T-helper 1 cell (primary cell): ENCODE data around the gene PCDHA2.
"Not testable (repeated sequence)": the region's sequence is repeated elsewhere in the genome, so short reads cannot be mapped to it uniquely, and the experiment has no call there.

Experiments used
- DNase-seq, 5 donors: peaks; one replicate each; pipeline ENCODE4 v3.0.0-alpha.2; 2012 to 2020
- total RNA-seq, 4 donors: gene quantifications; one replicate each; lab custom pipeline; 2026; lab: John Stamatoyannopoulos, UW

PCDHA2 gene
- 0 reads per million in 4 donors for total RNA-seq

- DNase-seq, result no peak
Observed at GRCh38 chr5:140794595-140795258, at the start of gene PCDHA2. Gene PCDHA2, plus strand, starts transcription at chr5:140794852.

DNA sequence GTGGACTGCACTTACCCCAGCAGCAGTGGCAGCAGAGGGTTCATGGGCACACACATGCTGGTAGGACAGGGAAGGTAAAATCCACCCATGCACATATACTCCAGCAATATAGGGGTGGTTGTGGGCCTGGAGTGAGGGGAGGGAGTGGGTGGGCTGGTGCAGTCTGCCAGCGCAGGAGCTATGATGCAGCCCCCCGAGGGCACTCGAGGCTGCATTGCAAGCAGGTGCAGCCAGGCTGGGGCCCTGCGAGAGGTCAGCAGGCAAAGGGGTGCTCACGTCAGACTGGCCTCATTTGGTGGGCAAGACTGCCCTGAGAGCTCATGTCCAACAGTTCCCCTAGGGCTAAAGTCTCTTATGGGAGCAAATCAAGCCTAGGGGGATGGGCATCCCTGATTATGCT lies 41.1 kb upstream of the PCDHA2 start:
- no peak for DNase-seq

- no peak for DNase-seq
Observed at GRCh38 chr5:140764177-140764973, 30.3 kb upstream of the PCDHA2 start.

- DNase-seq, result no peak
Observed at GRCh38 chr5:140767444-140767843, 27.2 kb upstream of the PCDHA2 start.

GRCh38 chr5:140780512-140780911 lies 14.1 kb upstream of the PCDHA2 start:
- no peak for DNase-seq

GRCh38 chr5:140785905-140786686 lies 8.6 kb upstream of the PCDHA2 start, which contains the start of gene PCDHA1:
Gene PCDHA1, plus strand, starts transcription at chr5:140786140.
- DNase-seq, result no peak

DNA sequence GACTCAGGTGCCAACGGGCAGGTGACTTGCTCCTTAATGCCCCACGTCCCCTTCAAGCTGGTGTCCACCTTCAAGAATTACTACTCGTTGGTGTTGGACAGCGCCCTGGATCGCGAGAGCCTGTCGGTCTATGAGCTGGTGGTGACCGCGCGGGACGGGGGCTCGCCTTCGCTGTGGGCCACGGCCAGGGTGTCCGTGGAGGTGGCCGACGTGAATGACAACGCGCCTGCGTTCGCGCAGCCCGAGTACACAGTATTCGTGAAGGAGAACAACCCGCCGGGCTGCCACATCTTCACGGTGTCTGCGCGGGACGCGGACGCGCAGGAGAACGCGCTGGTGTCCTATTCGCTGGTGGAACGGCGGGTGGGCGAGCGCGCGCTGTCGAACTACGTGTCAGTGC lies 7.2 kb upstream of the PCDHA2 start:
- not testable (repeated sequence) for DNase-seq

- not testable (repeated sequence) for DNase-seq
Observed at GRCh38 chr5:140787849-140788504, 6.7 kb upstream of the PCDHA2 start.

DNA sequence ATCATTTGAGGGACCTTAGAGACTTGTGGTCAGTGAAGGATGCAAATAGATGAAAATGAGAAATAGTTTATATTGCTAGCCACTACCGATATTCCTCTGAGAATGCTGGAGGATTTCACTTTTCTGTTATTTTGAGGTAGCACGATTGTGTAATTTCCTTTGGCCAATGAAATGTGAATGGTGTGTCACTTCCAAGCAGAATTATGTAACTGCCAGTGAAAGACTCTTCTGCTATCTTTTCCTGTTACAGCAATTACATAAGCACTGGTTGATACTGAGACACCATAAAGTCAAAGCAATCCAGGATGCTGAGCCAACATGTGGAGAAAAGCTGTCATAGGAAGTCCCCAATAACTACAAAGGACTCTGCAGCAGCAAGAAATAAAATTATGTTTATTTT lies 3.6 kb upstream of the PCDHA2 start:
- no peak for DNase-seq

DNA sequence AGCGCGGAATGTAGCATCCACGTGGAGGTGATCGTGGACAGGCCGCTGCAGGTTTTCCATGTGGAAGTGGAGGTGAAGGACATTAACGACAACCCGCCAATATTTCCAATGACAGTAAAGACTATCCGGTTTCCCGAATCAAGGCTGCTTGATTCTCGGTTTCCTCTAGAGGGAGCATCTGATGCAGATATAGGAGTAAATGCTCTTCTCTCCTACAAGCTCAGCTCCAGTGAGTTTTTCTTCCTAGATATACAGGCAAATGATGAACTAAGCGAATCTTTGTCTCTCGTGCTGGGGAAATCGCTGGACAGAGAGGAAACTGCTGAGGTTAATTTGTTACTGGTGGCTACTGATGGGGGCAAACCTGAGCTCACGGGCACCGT lies 598 bp downstream of the PCDHA2 start:
- no peak for DNase-seq

DNA sequence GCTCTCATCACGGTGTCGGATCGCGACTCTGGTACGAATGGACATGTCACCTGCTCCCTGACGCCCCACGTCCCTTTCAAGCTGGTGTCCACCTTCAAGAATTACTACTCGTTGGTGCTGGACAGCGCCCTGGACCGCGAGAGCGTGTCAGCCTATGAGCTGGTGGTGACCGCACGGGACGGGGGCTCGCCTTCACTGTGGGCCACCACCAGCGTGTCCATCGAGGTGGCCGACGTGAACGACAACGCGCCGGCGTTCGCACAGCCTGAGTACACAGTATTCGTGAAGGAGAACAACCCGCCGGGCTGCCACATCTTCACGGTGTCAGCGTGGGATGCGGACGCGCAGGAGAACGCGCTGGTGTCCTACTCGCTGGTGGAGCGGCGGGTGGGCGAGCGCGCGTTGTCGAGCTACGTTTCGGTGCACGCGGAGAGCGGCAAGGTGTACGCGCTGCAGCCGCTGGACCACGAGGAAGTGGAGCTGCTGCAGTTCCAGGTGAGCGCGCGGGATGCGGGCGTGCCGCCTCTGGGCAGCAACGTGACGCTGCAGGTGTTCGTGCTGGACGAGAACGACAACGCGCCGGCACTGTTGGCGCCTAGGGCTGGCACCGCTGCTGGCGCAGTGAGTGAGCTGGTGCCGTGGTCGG lies 1.5 kb downstream of the PCDHA2 start:
- not testable (repeated sequence) for DNase-seq

DNA sequence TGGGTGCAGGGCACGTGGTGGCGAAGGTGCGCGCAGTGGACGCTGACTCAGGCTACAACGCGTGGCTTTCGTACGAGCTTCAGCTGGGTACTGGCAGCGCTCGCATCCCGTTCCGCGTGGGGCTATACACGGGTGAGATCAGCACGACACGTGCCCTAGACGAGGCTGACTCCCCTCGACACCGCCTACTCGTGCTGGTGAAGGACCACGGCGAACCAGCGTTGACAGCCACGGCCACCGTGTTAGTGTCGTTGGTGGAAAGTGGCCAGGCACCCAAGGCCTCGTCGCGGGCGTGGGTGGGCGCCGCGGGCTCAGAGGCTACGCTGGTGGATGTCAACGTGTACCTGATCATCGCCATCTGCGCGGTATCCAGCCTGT lies 2.1 kb downstream of the PCDHA2 start:
- DNase-seq, result no peak

DNA sequence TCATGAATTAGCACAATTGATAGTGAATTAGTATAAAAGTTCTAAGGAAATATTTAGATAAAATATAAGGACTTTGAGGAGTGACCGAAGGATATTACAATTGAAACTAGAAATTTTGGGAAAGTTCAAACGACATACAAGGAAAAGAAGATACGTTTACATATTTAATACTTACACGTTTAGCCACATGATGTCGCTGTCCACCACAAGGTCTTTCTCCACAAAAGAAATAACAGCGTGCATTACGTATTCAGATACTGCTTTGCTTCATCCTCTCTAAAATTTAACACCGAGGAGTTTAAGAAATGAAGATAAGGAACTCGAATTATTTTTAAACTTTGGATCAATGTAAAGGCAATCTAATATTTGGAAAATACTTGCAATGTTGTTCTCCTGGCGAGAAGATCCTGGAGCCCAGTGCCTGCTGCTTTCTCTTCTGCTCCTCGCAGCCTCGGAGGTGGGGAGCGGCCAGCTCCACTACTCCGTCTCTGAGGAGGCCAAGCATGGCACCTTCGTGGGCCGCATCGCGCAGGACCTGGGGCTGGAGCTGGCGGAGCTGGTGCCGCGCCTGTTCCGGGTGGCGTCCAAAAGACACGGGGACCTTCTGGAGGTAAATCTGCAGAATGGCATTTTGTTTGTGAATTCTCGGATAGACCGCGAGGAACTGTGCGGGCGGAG lies 6.3 kb downstream of the PCDHA2 start, which contains the start of gene PCDHA3:
TSS of gene PCDHA3 (plus strand) at position 242 of the 678 bp plus-strand sequence.
- DNase-seq, result no peak

GRCh38 chr5:140801494-140801841 lies 6.8 kb downstream of the PCDHA2 start:
- no peak for DNase-seq

GRCh38 chr5:140802381-140802780 lies 7.7 kb downstream of the PCDHA2 start:
- not testable (repeated sequence) for DNase-seq

GRCh38 chr5:140802781-140803271 lies 8.2 kb downstream of the PCDHA2 start:
- DNase-seq, result no peak

DNA sequence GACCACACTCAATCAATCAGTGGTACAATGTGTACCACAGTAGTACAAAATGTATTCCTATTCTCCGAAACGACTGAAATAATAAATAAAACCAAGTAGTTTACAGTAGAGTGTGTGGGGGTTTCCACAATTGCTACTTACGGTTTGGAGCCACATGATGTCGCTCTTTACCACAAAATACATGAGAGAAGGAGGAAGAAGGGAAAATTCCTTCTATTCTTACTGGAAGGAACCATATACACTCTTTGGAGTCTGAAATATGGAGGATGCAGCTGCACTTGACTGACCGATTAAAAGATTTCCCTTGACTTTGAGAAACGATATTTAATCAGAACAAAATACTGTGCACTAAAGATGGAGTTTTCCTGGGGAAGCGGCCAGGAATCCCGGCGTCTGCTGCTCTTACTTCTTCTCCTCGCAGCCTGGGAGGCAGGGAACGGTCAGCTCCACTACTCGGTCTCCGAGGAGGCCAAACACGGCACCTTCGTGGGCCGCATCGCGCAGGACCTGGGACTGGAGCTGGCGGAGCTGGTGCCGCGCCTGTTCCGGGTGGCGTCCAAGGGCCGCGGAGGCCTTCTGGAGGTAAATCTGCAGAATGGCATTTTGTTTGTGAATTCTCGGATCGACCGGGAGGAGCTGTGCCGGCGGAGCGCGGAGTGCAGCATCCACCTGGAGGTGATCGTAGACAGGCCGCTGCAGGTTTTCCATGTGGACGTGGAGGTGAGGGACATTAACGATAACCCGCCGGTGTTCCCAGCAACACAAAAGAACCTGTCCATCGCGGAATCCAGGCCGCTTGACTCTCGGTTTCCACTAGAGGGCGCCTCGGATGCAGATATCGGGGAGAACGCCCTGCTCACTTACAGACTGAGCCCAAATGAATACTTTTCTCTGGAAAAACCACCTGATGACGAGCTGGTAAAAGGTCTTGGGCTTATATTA lies 12.5 kb downstream of the PCDHA2 start, which contains the start of gene PCDHA4:
TSS of gene PCDHA4 (plus strand) at position 235 of the 942 bp plus-strand sequence.
- no peak for DNase-seq

GRCh38 chr5:140808241-140808888 lies 13.7 kb downstream of the PCDHA2 start:
- DNase-seq, result not testable (repeated sequence)

DNA sequence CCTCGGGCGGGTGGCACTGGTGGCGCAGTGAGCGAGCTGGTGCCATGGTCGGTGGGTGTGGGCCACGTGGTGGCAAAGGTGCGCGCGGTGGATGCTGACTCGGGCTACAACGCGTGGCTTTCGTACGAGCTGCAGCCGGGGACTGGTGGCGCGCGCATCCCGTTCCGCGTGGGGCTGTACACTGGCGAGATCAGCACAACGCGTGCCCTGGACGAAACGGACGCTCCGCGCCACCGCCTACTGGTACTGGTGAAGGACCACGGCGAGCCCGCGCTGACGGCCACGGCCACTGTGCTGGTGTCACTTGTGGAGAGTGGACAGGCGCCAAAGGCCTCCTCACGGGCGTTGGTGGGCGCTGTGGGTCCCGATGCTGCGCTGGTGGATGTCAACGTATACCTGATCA lies 14.2 kb downstream of the PCDHA2 start:
- DNase-seq, result no peak
